ENCODE data around the gene MCHR1. TPM values are rescaled to one million over a fixed set of nuclear protein-coding genes. Genes with fewer than 3 reads are reported as not detected.
"Not testable (repeated sequence)": the region's sequence is repeated elsewhere in the genome, so short reads cannot be mapped to it uniquely, and the experiment has no call there.

The MCHR1 gene
- total RNA-seq, 1 experiment from 2014 or later, result 4.8 TPM

GRCh38 chr22:40694411-40694810 lies 15.1 kb downstream of the MCHR1 start:
- H3K4me3 ChIP-seq (ENCODE audit: insufficient read depth, low read depth, low read length), result no peak overlapping the region
- H3K36me3 ChIP-seq (replicated peaks; ENCODE audit: control insufficient read depth, insufficient read depth, low read length), result no peaks in the 10 kb centered on the region
- DNase-seq, result no peak
- no peaks in the 10 kb centered on the region for H3K27me3 ChIP-seq (ENCODE audit: control insufficient read depth, insufficient read depth, low read length)

DNA sequence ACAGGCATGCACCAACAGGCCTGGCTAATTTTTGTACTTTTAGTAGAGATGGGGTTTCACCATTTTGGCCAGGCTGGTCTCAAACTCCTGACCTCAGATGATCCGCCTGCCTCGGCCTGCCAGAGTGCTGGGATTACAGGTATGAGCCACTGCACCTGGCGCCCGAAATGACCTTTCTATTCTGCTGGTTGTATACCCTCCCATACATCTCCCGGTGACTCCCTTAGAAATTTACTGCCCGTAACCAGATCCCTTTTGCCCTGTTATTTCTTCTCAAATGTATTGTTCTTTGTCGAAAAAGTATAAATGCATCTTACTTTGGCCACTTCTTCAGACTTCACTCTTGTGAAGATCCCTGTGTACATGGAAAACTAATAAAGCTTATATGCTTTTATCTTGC lies 22.0 kb downstream of the MCHR1 start:
- no peak for DNase-seq
- no peak overlapping the region for H3K4me3 ChIP-seq (ENCODE audit: insufficient read depth, low read depth, low read length)
- H3K27me3 ChIP-seq (ENCODE audit: control insufficient read depth, insufficient read depth, low read length), result no peaks in the 10 kb centered on the region
- H3K36me3 ChIP-seq (replicated peaks; ENCODE audit: control insufficient read depth, insufficient read depth, low read length), result no peaks in the 10 kb centered on the region

GRCh38 chr22:40703174-40703573 lies 23.9 kb downstream of the MCHR1 start:
- DNase-seq, result no peak
- H3K27me3 ChIP-seq (ENCODE audit: control insufficient read depth, insufficient read depth, low read length), result no peaks in the 10 kb centered on the region
- H3K4me3 ChIP-seq (ENCODE audit: insufficient read depth, low read depth, low read length), result no peak overlapping the region
- no peaks in the 10 kb centered on the region for H3K36me3 ChIP-seq (replicated peaks; ENCODE audit: control insufficient read depth, insufficient read depth, low read length)

- H3K27me3 ChIP-seq (ENCODE audit: control insufficient read depth, insufficient read depth, low read length), result no peaks in the 10 kb centered on the region
- no peak for DNase-seq
These were observed 24.5 kb downstream of the MCHR1 start for GRCh38 chr22:40703736-40704135.

DNA sequence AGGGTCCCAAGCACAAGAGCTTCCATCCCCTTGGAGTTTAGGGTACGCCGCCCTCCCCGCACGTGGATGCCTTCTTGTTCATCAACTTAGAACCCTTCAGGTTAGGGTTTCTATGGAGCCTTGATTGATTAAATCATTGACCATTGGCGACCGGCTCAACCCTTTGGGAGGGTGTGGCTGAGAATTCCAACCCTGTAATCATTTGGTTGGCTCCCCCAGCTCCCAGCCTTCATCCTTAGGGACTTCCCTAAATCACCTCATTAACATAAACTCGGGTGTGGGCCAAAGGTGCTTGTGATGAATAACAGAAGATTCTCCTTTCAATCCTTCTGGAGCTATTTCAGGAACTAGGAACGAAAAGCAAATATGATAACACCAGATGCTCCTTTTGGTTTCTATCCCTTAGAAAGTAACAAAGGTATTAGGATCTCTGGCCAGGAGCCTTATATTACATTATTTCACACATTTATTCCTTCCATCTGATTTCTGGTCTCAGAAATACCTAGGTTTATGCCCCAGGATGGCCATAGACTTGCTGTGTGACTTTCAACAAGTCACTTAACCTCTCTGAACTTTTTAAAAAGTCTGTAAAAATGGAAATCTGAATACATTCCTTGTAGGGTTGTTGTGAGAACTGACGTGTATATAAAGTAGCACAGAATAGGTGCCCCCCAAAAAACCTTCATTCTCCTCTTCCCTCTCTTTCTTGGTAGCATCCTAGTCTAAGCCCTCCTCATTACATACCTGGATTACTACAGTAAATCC lies 26.8 kb downstream of the MCHR1 start:
- Histone ChIP-seq H3K27me3 (ENCODE audit: control insufficient read depth, insufficient read depth, low read length) (no peaks in the 10 kb centered on the region), H3K4me3 (ENCODE audit: insufficient read depth, low read depth, low read length) (no peak overlapping the region), H3K36me3 (replicated peaks; ENCODE audit: control insufficient read depth, insufficient read depth, low read length) (no peaks in the 10 kb centered on the region)
- peak; percentile 56 for DNase-seq

More at GRCh38 chr22:40703736-40704135, 24.5 kb downstream of the MCHR1 start:
- Histone ChIP-seq H3K4me3 (ENCODE audit: insufficient read depth, low read depth, low read length) (no peak overlapping the region), H3K36me3 (replicated peaks; ENCODE audit: control insufficient read depth, insufficient read depth, low read length) (no peaks in the 10 kb centered on the region)

- no peaks in the 10 kb centered on the region for H3K36me3 ChIP-seq (replicated peaks; ENCODE audit: control insufficient read depth, insufficient read depth, low read length)
- DNase-seq, result no peak
- H3K4me3 ChIP-seq (ENCODE audit: insufficient read depth, low read depth, low read length), result no peak overlapping the region
- no peaks in the 10 kb centered on the region for H3K27me3 ChIP-seq (ENCODE audit: control insufficient read depth, insufficient read depth, low read length)
These were observed 27.9 kb downstream of the MCHR1 start for GRCh38 chr22:40707154-40707553.

- Histone ChIP-seq H3K36me3 (replicated peaks; ENCODE audit: control insufficient read depth, insufficient read depth, low read length) (no peaks in the 10 kb centered on the region), H3K4me3 (ENCODE audit: insufficient read depth, low read depth, low read length) (no peak overlapping the region), H3K27me3 (ENCODE audit: control insufficient read depth, insufficient read depth, low read length) (no peaks in the 10 kb centered on the region)
- no peak for DNase-seq
These were observed 28.9 kb downstream of the MCHR1 start for GRCh38 chr22:40708177-40708576.

- no peaks in the 10 kb centered on the region for H3K36me3 ChIP-seq (replicated peaks; ENCODE audit: control insufficient read depth, insufficient read depth, low read length)
- no peak overlapping the region for H3K4me3 ChIP-seq (ENCODE audit: insufficient read depth, low read depth, low read length)
- H3K27me3 ChIP-seq (ENCODE audit: control insufficient read depth, insufficient read depth, low read length), result no peaks in the 10 kb centered on the region
- DNase-seq, result no peak
These were observed 30.6 kb downstream of the MCHR1 start for GRCh38 chr22:40709752-40710413.

GRCh38 chr22:40712311-40712710 lies 33.0 kb downstream of the MCHR1 start:
- DNase-seq, result no peak
- Histone ChIP-seq H3K4me3 (ENCODE audit: insufficient read depth, low read depth, low read length) (no peak overlapping the region), H3K36me3 (replicated peaks; ENCODE audit: control insufficient read depth, insufficient read depth, low read length) (no peaks in the 10 kb centered on the region), H3K27me3 (ENCODE audit: control insufficient read depth, insufficient read depth, low read length) (no peaks in the 10 kb centered on the region)

DNA sequence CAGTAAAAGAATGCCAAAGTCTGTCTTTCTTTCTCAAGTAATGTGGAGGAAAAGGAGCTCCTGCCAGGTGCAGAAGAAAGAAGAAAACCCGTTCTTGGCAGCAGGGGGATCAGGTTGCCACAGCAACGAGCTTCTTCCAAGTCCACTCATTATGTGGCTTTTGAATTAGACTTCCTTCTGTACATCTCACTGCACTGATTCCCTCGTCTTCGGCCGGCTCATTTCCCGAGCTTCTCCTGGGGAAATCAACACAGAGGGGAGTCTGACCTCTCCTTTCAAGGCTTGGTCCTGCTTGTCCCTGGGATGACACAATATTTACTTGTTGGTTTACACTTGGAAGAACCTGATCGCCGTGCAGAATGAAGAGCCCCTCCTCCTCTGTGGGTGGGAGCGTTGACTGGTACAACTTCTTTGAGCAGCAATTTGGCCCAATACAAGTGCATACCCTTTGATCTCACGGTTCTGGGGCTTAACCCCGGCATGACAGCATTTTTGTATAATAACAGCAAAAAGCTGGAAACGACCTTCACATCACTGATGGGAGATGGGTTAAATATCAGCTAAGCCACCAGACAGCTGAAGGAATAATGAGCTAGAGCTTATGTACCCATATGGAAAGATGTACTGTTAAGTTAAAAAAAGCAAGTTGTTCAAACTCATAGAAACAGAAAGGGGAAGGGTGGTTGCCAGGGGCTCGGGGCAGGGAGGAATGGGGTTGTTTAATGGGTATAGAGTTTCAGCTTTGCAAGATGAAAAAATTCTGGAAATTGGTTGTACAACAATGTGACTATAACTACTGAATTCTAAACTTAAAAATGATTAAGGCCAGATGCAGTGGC lies 35.4 kb downstream of the MCHR1 start:
- no peak overlapping the region for H3K4me3 ChIP-seq (ENCODE audit: insufficient read depth, low read depth, low read length)
- no peaks in the 10 kb centered on the region for H3K36me3 ChIP-seq (replicated peaks; ENCODE audit: control insufficient read depth, insufficient read depth, low read length)
- peak; percentile 56 for DNase-seq
- no peaks in the 10 kb centered on the region for H3K27me3 ChIP-seq (ENCODE audit: control insufficient read depth, insufficient read depth, low read length)

DNA sequence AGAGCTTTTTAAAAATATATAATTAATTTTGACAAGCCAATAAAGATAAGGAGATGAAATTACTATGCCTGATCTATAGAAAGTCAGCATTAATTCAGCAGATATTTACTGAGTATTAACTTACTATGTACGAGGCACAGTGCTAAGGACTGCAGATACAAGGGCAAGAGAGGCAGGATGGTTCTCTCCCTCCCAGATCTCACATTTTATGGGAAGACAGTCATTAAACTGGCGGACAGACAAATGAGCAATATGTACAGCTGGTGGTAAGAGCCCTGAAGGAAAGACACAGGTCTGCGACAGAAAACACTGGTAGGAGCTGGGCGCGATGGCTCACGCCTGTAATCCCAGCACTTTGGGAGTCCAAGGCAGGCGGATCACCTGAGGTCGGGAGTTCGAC lies 36.8 kb downstream of the MCHR1 start:
- no peak overlapping the region for H3K4me3 ChIP-seq (ENCODE audit: insufficient read depth, low read depth, low read length)
- no peaks in the 10 kb centered on the region for H3K36me3 ChIP-seq (replicated peaks; ENCODE audit: control insufficient read depth, insufficient read depth, low read length)
- no peaks in the 10 kb centered on the region for H3K27me3 ChIP-seq (ENCODE audit: control insufficient read depth, insufficient read depth, low read length)
- DNase-seq, result no peak

GRCh38 chr22:40717657-40718056 lies 38.4 kb downstream of the MCHR1 start:
- H3K36me3 ChIP-seq (replicated peaks; ENCODE audit: control insufficient read depth, insufficient read depth, low read length); H3K27me3 ChIP-seq (ENCODE audit: control insufficient read depth, insufficient read depth, low read length); H3K4me3 ChIP-seq (ENCODE audit: insufficient read depth, low read depth, low read length); DNase-seq: not testable (repeated sequence)

- Histone ChIP-seq H3K4me3 (ENCODE audit: insufficient read depth, low read depth, low read length) (no peak overlapping the region), H3K36me3 (replicated peaks; ENCODE audit: control insufficient read depth, insufficient read depth, low read length) (no peaks in the 10 kb centered on the region), H3K27me3 (ENCODE audit: control insufficient read depth, insufficient read depth, low read length) (no peaks in the 10 kb centered on the region)
- no peak for DNase-seq
These were observed 39.2 kb downstream of the MCHR1 start for GRCh38 chr22:40718250-40719204.

DNA sequence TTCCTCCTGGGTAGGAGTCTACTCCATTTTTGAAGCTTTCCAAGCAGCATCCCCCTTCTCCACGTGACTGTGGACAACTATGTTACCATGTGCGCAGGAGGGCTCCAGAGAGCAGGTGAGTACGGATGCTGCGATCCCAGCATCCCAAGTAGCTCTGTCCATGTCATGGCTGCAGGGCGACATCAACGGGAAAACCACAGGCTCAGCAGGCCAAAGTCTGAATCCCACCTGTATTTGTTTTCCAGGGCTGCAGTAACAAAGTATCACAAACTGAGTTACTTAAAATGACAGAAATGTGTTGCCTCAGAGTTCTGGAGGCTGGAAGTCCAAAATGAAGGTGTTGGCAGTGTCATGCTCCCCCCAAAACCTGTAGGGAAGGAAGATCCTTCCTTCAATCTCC lies 40.3 kb downstream of the MCHR1 start:
- Histone ChIP-seq H3K36me3 (replicated peaks; ENCODE audit: control insufficient read depth, insufficient read depth, low read length) (no peaks in the 10 kb centered on the region), H3K4me3 (ENCODE audit: insufficient read depth, low read depth, low read length) (no peak overlapping the region), H3K27me3 (ENCODE audit: control insufficient read depth, insufficient read depth, low read length) (no peaks in the 10 kb centered on the region)
- no peak for DNase-seq

Data from H7 (cell line).